Measurements from ENCODE around the gene NYNRIN.

Gene NYNRIN

DNA sequence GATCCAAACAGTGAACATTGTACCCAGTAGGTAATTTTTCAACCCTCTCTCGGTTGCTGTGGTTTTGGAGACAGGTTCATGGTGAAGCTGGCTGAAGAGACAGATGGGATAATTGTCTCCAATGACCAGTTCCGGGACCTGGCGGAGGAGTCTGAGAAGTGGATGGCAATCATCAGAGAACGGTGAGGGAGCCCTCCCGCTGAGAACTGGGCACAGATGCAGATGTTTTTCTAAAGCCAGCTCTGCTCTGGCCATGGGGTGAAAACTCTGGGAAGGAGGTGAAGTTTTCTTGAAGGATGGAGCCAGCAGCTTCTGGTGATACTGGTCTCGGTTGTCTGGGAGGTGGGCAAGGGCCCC is 37.2 kb downstream of the NYNRIN start:
- no peak overlapping the region for H3K14ac ChIP-seq (ENCODE audit: low read length in 2 of 2)
- H4K8ac ChIP-seq (ENCODE audit: low read length): no peak overlapping the region
- peaks cover 33% of the 10 kb centered on the region for H3K79me1 ChIP-seq (replicated peaks; ENCODE audit: low read length, poor library complexity, severe bottlenecking)
- peaks cover 57 to 92% of the 10 kb centered on the region in 2 experiments for H3K36me3 ChIP-seq (ENCODE audit: control insufficient read depth in 1 of 2, insufficient read depth in 2 of 2, low read depth in 1 of 2, low read length in 2 of 2)
- peaks cover 28% of the 10 kb centered on the region for H3K4me1 ChIP-seq (ENCODE audit: control insufficient read depth, insufficient read depth, low read depth, low read length)
- no peak overlapping the region for H3K18ac ChIP-seq (ENCODE audit: low read depth in 1 of 2, low read length in 2 of 2)
- H3K23ac ChIP-seq (ENCODE audit: low read length in 2 of 2): no peak overlapping the region
- no peak overlapping the region for H4K91ac ChIP-seq (ENCODE audit: low read length)
- H2AFZ ChIP-seq (ENCODE audit: low read depth, low read length): no peak overlapping the region
- no peak overlapping the region for H2BK12ac ChIP-seq (ENCODE audit: low read length in 2 of 2)
- H2BK5ac ChIP-seq (ENCODE audit: low read depth, low read length, poor library complexity, severe bottlenecking): no peak overlapping the region
- H3K4me3 ChIP-seq (ENCODE audit: insufficient read depth in 1 of 2, low read depth in 1 of 2, low read length in 2 of 2): no peak overlapping the region
- peak overlapping the region; percentile 54 for H3K9ac ChIP-seq (ENCODE audit: low read length)
- DNase-seq: no peak
- H3K4ac ChIP-seq (ENCODE audit: low read depth in 1 of 2, low read length in 2 of 2): no peak overlapping the region
- WGBS: 72% methylated on average over 6 of the region's 6 CpGs
- no peaks in the 10 kb centered on the region for H3K27me3 ChIP-seq (ENCODE audit: control insufficient read depth in 1 of 2, insufficient read depth in 1 of 2, low read length in 2 of 2)
- H2AK5ac ChIP-seq (ENCODE audit: low read length, severe bottlenecking): no peak overlapping the region
- no peak overlapping the region for H2BK15ac ChIP-seq (ENCODE audit: low read depth, poor library complexity, severe bottlenecking)
- no peaks in the 10 kb centered on the region for H3K9me3 ChIP-seq (ENCODE audit: control insufficient read depth, low read length)
- H2BK120ac ChIP-seq (ENCODE audit: low read depth, low read length): no peak overlapping the region
- H3K27ac ChIP-seq (ENCODE audit: low read length, poor library complexity, severe bottlenecking): no peak overlapping the region
- H3K4me2 ChIP-seq (ENCODE audit: low read length, poor library complexity, severe bottlenecking): no peak overlapping the region

- Histone ChIP-seq H3K18ac (ENCODE audit: low read depth in 1 of 2, low read length in 2 of 2) (no peak overlapping the region), H4K91ac (ENCODE audit: low read length) (no peak overlapping the region), H2BK120ac (ENCODE audit: low read depth, low read length) (no peak overlapping the region), H2AFZ (ENCODE audit: low read depth, low read length) (no peak overlapping the region), H3K36me3 (ENCODE audit: control insufficient read depth in 1 of 2, insufficient read depth in 2 of 2, low read depth in 1 of 2, low read length in 2 of 2) (peaks cover 57 to 97% of the 10 kb centered on the region in 2 experiments), H3K4ac (ENCODE audit: low read depth in 1 of 2, low read length in 2 of 2) (no peak overlapping the region), H2AK5ac (ENCODE audit: low read length, severe bottlenecking) (no peak overlapping the region), H3K4me2 (ENCODE audit: low read length, poor library complexity, severe bottlenecking) (no peak overlapping the region), H3K4me1 (ENCODE audit: control insufficient read depth, insufficient read depth, low read depth, low read length) (peaks cover 24% of the 10 kb centered on the region), H3K4me3 (ENCODE audit: insufficient read depth in 1 of 2, low read depth in 1 of 2, low read length in 2 of 2) (no peak overlapping the region), H3K23ac (ENCODE audit: low read length in 2 of 2) (no peak overlapping the region), H4K8ac (ENCODE audit: low read length) (no peak overlapping the region), H3K27me3 (ENCODE audit: control insufficient read depth in 1 of 2, insufficient read depth in 1 of 2, low read length in 2 of 2) (no peaks in the 10 kb centered on the region), H2BK5ac (ENCODE audit: low read depth, low read length, poor library complexity, severe bottlenecking) (no peak overlapping the region), H2BK15ac (ENCODE audit: low read depth, poor library complexity, severe bottlenecking) (no peak overlapping the region), H2BK12ac (ENCODE audit: low read length in 2 of 2) (no peak overlapping the region), H3K27ac (ENCODE audit: low read length, poor library complexity, severe bottlenecking) (peak overlapping the region; percentile 5), H3K9me3 (ENCODE audit: control insufficient read depth, low read length) (no peaks in the 10 kb centered on the region), H3K9ac (ENCODE audit: low read length) (peak overlapping the region; percentile 54), H3K79me1 (replicated peaks; ENCODE audit: low read length, poor library complexity, severe bottlenecking) (peaks cover 35% of the 10 kb centered on the region), H3K14ac (ENCODE audit: low read length in 2 of 2) (no peak overlapping the region)
- 36% methylated on average over 3 of the region's 5 CpGs for WGBS
- peak; percentile 80 for DNase-seq
These were observed 37.7 kb downstream of the NYNRIN start for GRCh38 chr14:24436355-24437019.

DNA sequence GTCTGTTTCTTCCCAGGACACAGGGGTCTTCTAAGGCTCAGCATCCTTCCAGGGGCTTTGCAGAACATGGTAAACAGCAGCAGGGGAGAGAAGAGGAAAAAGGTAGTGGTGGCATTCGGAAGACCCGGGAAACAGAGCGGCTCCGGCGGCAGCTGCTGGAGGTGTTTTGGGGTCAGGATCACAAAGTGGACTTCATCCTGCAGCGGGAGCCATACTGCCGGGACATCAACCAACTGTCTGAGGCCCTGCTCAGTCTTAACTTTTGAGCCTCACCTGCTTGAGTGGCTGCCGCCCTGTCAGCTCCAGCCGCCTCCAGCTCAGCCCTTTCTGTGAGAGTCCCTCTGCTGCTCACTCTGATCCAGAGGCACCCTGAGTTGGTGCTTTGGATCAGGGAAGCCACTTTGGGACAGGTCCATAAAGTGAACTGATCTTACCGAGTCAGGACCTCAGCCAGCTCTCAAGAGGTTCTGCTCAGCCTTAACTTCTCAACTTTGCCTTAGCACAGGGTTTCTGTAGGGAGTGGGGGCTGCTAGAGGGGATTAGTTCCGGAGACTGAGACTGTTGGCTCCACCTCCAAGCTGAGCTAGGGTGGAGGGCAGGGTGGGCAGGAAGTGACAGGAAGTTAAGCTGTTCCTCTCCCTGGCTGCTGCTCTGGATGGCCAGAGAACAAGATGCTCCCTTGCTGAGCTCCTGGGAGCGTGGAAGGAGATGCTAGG is 38.4 kb downstream of the NYNRIN start:
- Histone ChIP-seq H3K14ac (ENCODE audit: low read length in 2 of 2) (no peak overlapping the region), H2BK5ac (ENCODE audit: low read depth, low read length, poor library complexity, severe bottlenecking) (no peak overlapping the region), H3K18ac (ENCODE audit: low read depth in 1 of 2, low read length in 2 of 2) (no peak overlapping the region), H3K27ac (ENCODE audit: low read length, poor library complexity, severe bottlenecking) (no peak overlapping the region), H3K9ac (ENCODE audit: low read length) (peak overlapping the region; percentile 26), H2AK5ac (ENCODE audit: low read length, severe bottlenecking) (no peak overlapping the region), H3K27me3 (ENCODE audit: control insufficient read depth in 1 of 2, insufficient read depth in 1 of 2, low read length in 2 of 2) (no peaks in the 10 kb centered on the region), H3K4me1 (ENCODE audit: control insufficient read depth, insufficient read depth, low read depth, low read length) (peaks cover 20% of the 10 kb centered on the region), H3K23ac (ENCODE audit: low read length in 2 of 2) (no peak overlapping the region), H2BK12ac (ENCODE audit: low read length in 2 of 2) (no peak overlapping the region), H3K9me3 (ENCODE audit: control insufficient read depth, low read length) (no peaks in the 10 kb centered on the region), H3K4me3 (ENCODE audit: insufficient read depth in 1 of 2, low read depth in 1 of 2, low read length in 2 of 2) (peak overlapping the region in 1 of 2 experiments; percentile 5), H4K8ac (ENCODE audit: low read length) (no peak overlapping the region), H3K36me3 (ENCODE audit: control insufficient read depth in 1 of 2, insufficient read depth in 2 of 2, low read depth in 1 of 2, low read length in 2 of 2) (peaks cover 54 to 94% of the 10 kb centered on the region in 2 experiments), H2AFZ (ENCODE audit: low read depth, low read length) (no peak overlapping the region), H4K91ac (ENCODE audit: low read length) (no peak overlapping the region), H2BK15ac (ENCODE audit: low read depth, poor library complexity, severe bottlenecking) (no peak overlapping the region), H3K79me1 (replicated peaks; ENCODE audit: low read length, poor library complexity, severe bottlenecking) (peaks cover 33% of the 10 kb centered on the region), H3K4ac (ENCODE audit: low read depth in 1 of 2, low read length in 2 of 2) (no peak overlapping the region), H3K4me2 (ENCODE audit: low read length, poor library complexity, severe bottlenecking) (no peak overlapping the region), H2BK120ac (ENCODE audit: low read depth, low read length) (no peak overlapping the region)
- 81% methylated on average over 12 of the region's 12 CpGs for WGBS
- no peak for DNase-seq

- no peaks in the 10 kb centered on the region for H3K9me3 ChIP-seq (ENCODE audit: control insufficient read depth, low read length)
- no peak overlapping the region for H2AFZ ChIP-seq (ENCODE audit: low read depth, low read length)
- H2BK120ac ChIP-seq (ENCODE audit: low read depth, low read length): no peak overlapping the region
- H2AK5ac ChIP-seq (ENCODE audit: low read length, severe bottlenecking): no peak overlapping the region
- peaks cover 15% of the 10 kb centered on the region for H3K4me1 ChIP-seq (ENCODE audit: control insufficient read depth, insufficient read depth, low read depth, low read length)
- WGBS: 94% methylated on average over 2 of the region's 2 CpGs
- no peak overlapping the region for H2BK5ac ChIP-seq (ENCODE audit: low read depth, low read length, poor library complexity, severe bottlenecking)
- H2BK12ac ChIP-seq (ENCODE audit: low read length in 2 of 2): no peak overlapping the region
- H3K4me2 ChIP-seq (ENCODE audit: low read length, poor library complexity, severe bottlenecking): no peak overlapping the region
- peaks cover 48 to 89% of the 10 kb centered on the region in 2 experiments for H3K36me3 ChIP-seq (ENCODE audit: control insufficient read depth in 1 of 2, insufficient read depth in 2 of 2, low read depth in 1 of 2, low read length in 2 of 2)
- no peak overlapping the region for H3K14ac ChIP-seq (ENCODE audit: low read length in 2 of 2)
- no peak overlapping the region for H3K27ac ChIP-seq (ENCODE audit: low read length, poor library complexity, severe bottlenecking)
- peak overlapping the region in 1 of 2 experiments; percentile 5 for H3K4me3 ChIP-seq (ENCODE audit: insufficient read depth in 1 of 2, low read depth in 1 of 2, low read length in 2 of 2)
- no peaks in the 10 kb centered on the region for H3K27me3 ChIP-seq (ENCODE audit: control insufficient read depth in 1 of 2, insufficient read depth in 1 of 2, low read length in 2 of 2)
- no peak overlapping the region for H4K91ac ChIP-seq (ENCODE audit: low read length)
- H3K4ac ChIP-seq (ENCODE audit: low read depth in 1 of 2, low read length in 2 of 2): no peak overlapping the region
- DNase-seq: no peak
- no peak overlapping the region for H4K8ac ChIP-seq (ENCODE audit: low read length)
- peaks cover 28% of the 10 kb centered on the region for H3K79me1 ChIP-seq (replicated peaks; ENCODE audit: low read length, poor library complexity, severe bottlenecking)
- H3K23ac ChIP-seq (ENCODE audit: low read length in 2 of 2): no peak overlapping the region
- no peak overlapping the region for H2BK15ac ChIP-seq (ENCODE audit: low read depth, poor library complexity, severe bottlenecking)
- peak overlapping the region; percentile 1 for H3K9ac ChIP-seq (ENCODE audit: low read length)
- no peak overlapping the region for H3K18ac ChIP-seq (ENCODE audit: low read depth in 1 of 2, low read length in 2 of 2)
These were observed 38.9 kb downstream of the NYNRIN start for GRCh38 chr14:24437736-24438067.
